AG10803 (cell line): Measurements from ENCODE around the gene ITGA11.
A peak's percentile ranks its signal among the peaks of the same experiment; 100 is the strongest.
"Not testable (repeated sequence)": the region's sequence is repeated elsewhere in the genome, so short reads cannot be mapped to it uniquely, and the experiment has no call there.

Source experiments
- DNase-seq: peaks from one replicate; pipeline ENCODE4 v3.0.0; 2010; ENCODE audit warnings: low read depth
- H3K4me3 ChIP-seq: 2 replicates; pipeline ENCODE4 v1.5.1; 2011; ENCODE audit warnings: mild to moderate bottlenecking, low read length, control low read depth
- CTCF ChIP-seq: conservative IDR thresholded peaks from 2 replicates; pipeline ENCODE4 v1.5.1; 2011; ENCODE audit warnings: mild to moderate bottlenecking, low read length, control low read depth, inconsistent platforms

The ITGA11 gene

GRCh38 chr15:68399096-68400065, 32.6 kb downstream of the ITGA11 start:
- TF ChIP-seq CTCF = no peak
- no peak for DNase-seq

GRCh38 chr15:68397999-68398398, 34.0 kb downstream of the ITGA11 start:
- not testable (repeated sequence) for H3K4me3 ChIP-seq, DNase-seq

More at GRCh38 chr15:68399096-68400065, 32.6 kb downstream of the ITGA11 start:
- H3K4me3 ChIP-seq = no peak overlapping the region

- DNase-seq = no peak
- no peak for TF ChIP-seq CTCF
- no peak overlapping the region for H3K4me3 ChIP-seq
Measured at GRCh38 chr15:68396068-68396467, 35.9 kb downstream of the ITGA11 start.

- DNase-seq = no peak
- no peak overlapping the region for H3K4me3 ChIP-seq
- TF ChIP-seq CTCF = no peak
Measured at GRCh38 chr15:68391121-68391520, 40.8 kb downstream of the ITGA11 start.

GRCh38 chr15:68389936-68390817, 41.8 kb downstream of the ITGA11 start:
- TF ChIP-seq CTCF = no peak
- DNase-seq = peak; percentile 37
- no peak overlapping the region for H3K4me3 ChIP-seq

GRCh38 chr15:68389041-68389930, 42.7 kb downstream of the ITGA11 start:
- no peak for DNase-seq
- TF ChIP-seq CTCF = no peak
- H3K4me3 ChIP-seq = no peak overlapping the region
